Activated CD4-positive, alpha-beta T cell treated with anti-CD3 and anti-CD28 coated beads, Interleukin-2, amount 50 U/mL, for 24 hours (primary cell): ENCODE data around the gene CALR3.
"Not testable (repeated sequence)": the region's sequence is repeated elsewhere in the genome, so short reads cannot be mapped to it uniquely, and the experiment has no call there.

Experiments used
- DNase-seq, 2 donors: peaks; one replicate each; pipeline ENCODE4 v3.0.0-alpha.2; 2020; ENCODE audit warnings: low read depth in 1 of 2, low spot score in 1 of 2

The CALR3 gene, protein sequence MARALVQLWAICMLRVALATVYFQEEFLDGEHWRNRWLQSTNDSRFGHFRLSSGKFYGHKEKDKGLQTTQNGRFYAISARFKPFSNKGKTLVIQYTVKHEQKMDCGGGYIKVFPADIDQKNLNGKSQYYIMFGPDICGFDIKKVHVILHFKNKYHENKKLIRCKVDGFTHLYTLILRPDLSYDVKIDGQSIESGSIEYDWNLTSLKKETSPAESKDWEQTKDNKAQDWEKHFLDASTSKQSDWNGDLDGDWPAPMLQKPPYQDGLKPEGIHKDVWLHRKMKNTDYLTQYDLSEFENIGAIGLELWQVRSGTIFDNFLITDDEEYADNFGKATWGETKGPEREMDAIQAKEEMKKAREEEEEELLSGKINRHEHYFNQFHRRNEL

DNA sequence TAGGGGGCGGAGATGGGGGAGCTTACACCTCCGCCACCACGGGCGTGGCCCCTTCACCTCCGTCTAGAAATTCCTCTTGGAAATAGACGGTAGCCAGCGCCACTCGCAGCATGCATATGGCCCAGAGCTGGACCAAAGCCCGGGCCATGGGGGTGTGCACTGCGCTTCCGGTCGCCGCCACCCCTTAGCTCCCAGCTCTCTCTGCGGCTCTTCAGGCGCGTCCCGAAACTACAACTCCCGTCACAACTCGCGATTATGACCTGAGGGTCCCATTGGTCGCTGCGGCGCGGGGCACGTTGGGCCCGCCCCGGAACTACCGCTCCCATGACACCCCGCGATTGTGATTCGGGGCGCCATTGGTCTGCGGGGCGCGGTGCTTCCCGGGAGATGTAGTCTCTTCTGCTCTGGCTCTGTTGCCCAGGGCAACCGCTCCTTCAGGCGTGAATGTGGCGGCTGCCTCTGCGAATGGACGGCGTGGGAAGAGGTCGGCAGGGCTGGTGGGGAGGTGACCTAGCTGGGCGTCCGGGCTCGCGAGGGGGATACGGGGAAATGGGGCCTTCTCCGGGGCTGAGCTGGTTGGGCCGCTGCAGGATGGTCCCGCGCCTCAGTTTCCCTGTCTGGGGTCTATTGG is at the start of gene CALR3, which contains the start of gene C19orf44:
CALR3 (minus strand) TSS at position 186 of the 631 bp plus-strand sequence; CDS start at position 148, 38 bp downstream.
C19orf44 (plus strand) TSS at position 413 of the 631 bp plus-strand sequence. CDS start 4,399 bp downstream, outside the sequence.
- DNase-seq: peak; percentile 93 to 96

DNA sequence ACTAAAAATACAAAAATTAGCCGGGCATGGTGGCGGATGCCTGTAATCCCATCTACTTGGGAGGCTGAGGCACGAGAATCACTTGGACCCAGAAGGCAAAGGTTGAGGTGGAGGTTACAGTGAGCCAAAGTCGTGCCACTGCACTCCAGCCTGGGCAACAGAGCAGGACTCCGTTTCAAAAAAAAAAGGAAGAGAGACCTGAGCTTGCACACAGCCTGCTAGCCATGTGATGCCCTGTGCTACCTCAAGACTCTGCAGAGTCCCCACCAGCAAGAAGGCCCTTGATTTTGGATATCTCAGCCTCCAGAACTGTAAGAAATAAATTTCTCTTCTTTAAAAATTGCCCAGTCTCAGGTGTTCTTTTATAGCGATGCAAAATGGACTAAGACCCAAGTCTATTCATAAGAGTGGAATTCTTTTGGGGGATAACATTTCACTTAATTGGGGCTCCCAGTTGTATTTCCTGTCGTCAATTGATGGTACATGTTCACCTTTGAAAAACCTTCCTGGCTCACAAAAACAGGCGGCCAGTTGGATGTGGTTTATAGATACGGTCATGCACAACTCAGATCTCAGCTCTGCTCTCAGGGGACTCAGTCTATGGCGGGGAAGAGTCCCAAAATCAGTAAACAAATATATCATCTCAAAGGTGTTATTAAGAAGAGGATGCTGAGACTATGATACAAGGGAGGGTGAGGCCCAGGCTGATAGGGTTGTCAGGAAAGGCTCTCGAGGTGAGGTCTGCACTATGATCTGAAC is 48.7 kb upstream of the CALR3 start:
- no peak for DNase-seq

DNA sequence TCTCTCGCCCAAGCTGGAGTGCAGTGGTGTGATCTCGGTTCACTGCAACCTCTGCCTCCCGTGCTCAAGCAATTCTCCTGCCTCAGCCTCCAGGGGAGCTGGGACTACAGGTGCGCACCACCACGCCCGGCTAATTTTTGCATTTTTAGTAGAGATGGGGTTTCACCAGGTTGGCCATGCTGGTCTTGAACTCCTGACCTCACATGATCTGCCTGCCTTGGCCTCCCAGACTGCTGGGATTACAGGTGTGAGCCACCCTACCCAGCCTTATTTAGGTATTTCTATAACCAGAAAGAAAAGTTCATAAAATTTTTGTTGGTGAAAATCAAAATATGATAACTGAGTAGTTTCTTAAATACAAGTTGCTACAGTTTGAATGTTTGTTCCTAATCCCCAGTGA is 47.8 kb upstream of the CALR3 start:
- not testable (repeated sequence) for DNase-seq

DNA sequence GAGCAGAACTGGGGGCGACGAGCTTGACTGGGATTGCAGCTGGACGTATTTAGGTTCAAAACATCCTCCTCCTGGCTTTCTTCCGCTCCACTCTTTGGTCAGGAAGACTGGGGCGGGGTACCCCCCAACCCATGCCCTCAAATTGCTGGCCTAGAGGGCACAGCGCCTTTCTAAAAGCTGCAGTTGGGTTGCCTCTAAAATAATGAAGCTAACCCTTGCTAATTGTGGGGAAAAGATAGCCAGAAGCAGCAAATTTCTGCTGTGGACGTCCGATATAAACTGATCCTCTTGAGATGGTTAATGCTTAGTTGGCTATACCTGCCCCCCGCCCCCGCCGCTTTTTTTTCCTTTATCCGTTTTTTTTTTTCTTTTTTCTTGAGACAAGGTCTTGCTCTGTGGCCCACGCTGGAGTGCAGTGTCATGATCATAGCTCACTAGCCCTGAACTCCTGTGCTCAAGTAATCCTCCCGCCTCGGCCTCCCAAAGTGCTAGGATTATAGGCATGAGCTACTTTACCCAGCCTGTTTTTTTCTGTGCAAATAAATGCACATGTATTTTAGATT is 47.0 kb upstream of the CALR3 start:
- no peak for DNase-seq

DNA sequence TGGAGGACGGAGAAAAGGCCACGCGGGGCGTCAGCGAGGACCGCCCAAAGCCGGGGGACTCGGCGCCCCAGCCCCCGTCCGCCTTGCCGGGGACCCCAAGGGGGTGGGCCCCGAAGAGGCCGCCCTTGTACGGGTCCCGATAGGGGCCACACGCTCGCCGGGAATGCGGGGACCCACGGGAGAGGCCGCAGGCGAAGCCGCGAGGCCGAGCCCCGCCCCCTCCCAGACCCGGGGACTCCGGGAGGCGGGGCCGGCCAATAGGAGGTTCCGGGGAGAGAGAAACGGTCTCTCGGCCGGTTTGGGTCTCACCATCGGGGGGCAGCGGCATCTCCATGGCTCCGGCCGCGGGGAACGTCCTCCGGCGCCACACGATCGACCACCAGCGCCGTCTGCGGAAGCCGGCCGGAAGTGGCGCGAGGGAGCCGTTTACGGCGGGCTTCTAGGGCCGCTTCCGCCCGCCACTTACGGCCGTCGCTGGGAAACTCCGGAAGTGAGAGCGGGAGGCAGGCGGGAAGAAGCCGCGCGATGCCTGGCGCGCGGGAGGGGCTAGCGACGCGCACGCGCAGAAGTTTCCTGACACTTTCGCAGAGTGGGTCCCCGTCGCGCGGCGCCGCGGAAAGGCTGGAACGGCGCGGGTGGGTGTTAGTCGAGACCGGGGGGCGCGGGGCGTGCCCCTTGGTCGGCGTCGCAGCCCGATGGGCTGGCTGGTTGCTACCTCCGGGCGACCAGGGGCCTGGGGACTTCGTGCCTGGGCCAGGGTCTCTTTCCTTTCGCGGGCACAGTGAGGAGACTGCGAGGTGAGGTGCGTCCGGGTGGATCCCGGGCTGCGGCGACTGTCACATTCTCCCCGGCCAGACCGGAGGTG is 46.3 kb upstream of the CALR3 start, which contains the start of gene CHERP:
CHERP (minus strand) TSS at position 393 of the 865 bp plus-strand sequence; CDS start at position 334, 59 bp downstream.
- DNase-seq: peak; percentile 82 to 90

DNA sequence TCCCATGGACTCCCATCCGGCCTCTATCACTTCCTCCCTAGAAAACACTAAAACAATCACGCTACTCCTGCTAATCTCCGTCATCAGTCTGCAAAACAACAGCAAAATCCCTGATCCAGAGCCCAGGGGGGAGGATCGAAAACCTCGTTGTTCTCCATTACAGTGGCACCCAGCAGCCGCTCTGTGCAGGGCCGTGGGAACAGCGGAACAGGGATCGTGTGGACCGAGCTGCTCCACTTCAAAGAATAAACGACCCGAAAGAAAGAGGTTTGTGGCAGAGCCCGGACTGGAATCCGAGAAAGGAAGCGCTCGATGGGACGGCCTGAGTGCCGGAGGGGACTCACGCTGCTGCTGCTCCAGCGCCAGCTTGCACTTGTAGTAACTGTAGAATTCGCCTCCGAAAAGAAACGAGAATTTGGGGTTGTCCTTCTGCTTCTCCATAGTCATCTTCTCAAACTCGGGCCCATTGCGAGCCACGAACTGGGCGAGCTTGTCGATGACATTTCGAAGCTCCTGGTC is 45.6 kb upstream of the CALR3 start:
- no peak for DNase-seq

DNA sequence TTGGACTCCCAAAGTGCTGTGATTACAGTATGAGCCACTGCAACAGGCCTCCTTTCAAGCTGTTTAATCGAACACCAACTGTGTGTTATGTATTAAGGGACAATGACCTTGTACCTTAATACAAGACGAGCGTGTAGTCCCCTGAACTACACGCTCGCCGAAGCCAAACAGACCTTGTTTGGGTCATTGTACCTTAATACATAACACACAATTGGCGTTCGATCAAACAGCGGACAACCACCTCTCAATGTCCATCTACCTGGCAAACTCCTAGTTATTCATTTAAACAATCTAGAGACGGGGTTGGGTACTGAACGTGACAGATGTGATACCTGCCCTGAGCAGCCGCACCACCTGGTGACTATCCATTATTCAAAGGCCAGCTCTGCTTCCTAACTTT is 45.0 kb upstream of the CALR3 start:
- DNase-seq: no peak

DNA sequence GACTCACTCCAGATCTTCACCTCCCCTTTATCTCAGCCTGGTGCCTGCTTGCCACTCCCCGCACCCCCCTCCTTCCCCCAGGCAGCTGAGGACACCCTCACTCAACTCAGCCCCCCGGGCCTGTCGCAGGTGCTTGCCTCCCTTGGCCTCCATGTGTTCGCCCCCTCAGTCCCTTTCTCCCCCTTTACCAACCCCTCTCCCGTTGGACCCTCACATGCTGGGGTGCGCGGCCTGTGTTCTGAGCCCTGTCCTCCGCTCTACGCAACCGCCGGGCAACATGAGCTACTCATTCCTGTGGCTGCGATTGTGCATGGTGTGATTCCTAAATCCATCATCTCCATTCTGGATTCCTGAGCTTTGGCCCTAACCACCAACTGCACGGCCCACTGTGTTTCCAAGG is 41.1 kb upstream of the CALR3 start:
- no peak for DNase-seq

DNA sequence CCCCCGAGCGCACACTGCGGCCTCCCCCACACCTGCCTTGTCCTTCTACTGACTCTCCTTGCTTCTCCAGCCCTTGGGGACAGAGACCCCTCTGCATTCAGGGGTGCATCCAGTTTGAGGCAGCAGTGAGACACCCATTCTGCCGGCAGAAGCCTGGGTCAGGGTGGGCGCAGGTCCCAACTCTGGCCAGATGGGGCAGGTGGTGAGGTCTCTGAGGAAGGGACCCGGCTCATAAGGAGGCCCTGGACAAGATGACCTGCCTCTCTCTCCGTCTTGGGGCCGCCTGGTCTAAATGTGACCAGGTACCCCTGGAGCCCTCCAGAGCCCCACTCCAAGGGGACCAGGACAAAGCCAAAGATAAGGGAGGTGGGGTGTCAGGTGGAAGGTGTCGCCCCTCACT is 40.2 kb upstream of the CALR3 start:
- no peak for DNase-seq

DNA sequence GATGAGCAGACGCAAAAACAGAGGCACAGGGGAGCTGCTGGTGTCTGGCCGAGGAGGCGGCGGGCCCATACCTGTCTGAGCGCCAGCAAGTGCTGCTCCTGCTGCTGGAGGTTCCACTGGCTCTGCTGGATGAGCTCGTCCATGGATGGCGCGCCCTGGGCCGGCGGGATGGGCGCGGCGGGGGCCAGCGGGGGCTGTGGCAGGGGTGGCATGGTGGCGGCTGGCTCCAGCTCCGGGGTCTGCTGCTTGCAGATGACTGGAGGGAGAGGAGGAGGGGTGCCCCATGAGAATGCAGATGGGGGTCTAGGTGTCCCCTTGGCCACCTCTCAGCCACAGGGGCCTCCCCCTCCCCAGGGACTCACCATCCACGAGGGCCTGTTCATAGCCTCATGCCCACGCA is 39.4 kb upstream of the CALR3 start:
- no peak for DNase-seq

DNA sequence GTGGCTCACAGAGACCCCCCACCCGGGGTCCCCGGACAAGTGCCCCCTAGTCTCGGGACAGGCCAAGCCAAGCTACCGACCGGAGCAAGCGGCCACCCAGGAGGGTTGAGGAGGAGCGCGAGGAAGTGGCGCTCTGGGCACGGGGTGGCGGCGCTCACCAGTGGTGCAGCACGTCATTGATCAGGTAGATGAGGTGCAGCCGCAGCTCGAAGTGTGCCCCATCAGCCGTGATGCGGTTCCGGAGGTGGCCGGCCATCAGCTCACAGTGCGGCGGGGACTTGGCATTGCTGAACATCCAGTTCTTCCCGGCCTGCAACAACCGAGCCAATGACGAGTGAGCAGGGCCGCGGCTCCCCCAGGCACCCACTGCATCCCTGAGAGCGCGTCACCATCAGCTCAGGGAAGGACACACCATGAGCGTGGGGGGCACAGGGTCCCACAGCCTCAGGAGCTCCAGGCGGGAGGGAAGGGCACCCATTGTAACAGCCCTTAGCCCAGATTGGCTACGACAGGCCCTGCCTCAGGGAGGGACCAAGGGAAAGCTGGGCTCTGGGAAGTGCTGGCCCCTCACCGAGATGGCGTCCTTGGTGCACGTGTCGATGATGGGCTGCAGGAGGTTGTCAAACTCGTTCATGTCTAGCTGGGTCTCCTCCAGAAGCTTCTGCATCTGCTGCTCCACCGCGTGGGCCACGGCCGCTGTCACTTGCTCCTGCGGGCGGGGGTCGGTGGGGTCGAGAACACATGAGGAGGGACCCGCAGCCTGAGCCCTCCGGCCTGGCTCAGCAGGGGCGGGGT is 36.7 kb upstream of the CALR3 start:
- no peak for DNase-seq

DNA sequence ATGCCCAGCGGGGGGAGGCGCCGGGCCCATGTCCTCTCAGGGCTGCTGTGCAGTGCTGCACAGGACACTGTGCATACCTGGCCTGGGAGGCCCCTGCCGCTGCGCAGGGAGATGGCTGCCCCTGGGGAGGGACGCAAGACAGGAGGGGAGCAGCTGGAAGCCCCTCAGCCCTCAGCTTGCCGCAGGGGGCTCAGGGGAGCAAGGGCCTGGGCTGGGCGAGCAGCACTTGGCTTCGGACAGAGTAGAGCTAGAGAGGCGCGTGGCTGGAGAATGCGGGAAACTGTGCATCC is 35.4 kb upstream of the CALR3 start:
- no peak for DNase-seq

DNA sequence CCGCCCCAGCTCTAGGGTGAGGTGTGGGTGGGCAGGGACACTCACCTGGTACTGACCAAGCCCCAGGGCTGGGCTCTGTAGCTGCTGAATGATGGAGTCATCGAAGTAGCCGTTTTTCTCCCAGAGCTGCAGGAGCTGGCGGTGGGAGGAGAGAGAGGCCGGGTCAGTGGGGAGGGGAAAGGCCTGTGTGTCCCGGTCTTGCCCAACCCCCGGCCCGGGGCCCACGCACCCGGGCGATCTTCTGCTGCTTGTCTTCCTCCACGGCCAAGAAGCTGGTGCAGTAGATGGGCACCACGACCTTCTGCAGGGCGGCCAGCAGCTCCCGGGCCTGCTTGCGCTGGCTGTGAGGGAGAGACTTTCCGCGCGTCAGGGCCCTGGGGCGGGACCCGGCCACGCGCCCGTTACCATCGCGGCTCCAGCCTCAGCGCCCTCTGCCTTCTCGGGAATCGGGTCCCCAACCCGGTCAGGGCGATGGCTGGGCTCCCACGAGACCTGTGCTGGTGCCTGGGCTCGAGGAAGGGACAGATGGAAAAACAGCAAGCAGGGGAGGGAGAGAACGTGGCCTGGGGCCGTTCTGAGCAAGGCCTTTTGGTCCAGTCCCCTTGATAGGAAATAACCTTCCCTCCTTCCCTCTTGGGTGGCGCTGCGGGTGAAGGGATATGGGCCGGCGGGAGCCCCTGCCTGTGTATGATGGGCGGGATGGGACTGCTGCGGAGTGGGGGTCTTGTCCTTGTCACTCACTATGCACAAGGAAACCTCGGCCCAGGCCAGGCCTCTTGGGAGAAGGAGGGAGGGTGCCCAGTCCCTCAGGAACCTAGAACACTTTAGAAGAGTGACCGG is 34.8 kb upstream of the CALR3 start:
- DNase-seq: no peak

DNA sequence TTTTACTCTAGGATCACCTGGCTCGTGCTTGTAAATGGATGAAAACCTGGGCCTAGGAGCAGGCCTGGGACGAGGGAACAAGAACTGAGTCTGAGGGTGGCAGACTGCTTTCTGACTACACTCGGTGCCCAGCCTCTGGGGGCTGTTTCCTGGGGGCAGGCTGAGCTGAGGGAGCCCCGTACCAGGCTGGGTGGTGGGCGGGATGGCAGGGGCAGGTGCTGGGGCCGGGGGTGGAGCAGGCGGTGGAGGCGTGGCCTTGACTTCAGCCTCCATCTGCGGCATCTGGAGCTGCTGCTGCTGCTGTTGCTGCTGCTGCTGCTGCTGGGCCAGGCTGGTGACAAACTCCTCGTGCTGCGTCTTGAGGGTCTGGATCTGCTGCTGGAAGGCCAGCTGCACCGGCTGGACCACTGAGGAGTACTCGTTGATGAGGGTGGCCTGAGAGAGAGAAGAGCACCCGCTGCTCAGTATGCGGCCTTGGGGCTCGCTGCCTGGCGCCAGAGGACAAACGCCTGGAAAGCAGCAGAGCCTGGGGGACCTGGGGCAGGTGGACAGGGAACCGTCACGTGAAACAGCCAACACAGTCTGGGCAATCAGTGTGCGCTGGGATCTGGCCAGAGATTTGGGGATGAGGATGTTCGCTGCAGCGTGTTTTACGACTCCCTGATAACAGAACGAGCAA is 33.6 kb upstream of the CALR3 start:
- DNase-seq: no peak

DNA sequence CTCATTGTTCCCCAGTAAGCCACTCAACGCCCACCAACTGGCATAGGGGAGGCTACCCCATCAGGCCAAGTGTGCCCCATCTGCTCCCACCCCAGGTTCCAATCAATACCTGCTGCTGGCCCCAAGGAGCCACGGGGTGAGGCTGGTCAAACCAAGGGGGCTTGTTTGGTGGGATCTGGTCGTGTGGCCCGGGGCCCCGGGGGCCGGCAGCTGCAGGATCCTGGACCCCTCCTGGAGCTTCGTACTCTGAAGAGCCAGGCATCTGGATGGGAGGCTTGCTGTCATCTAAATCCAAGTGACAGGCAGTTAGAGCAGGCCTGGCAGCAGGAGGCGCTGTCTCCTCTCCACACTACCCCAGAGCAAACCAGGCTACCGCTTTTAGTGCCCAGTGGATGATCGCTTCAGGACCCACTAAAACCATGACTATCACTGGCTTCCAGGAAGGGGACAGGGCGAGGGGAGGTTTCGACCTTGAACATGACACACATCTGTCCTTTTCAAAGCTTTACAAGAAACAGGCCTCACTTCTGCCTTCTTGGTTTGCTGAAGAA is 32.1 kb upstream of the CALR3 start:
- no peak for DNase-seq

DNA sequence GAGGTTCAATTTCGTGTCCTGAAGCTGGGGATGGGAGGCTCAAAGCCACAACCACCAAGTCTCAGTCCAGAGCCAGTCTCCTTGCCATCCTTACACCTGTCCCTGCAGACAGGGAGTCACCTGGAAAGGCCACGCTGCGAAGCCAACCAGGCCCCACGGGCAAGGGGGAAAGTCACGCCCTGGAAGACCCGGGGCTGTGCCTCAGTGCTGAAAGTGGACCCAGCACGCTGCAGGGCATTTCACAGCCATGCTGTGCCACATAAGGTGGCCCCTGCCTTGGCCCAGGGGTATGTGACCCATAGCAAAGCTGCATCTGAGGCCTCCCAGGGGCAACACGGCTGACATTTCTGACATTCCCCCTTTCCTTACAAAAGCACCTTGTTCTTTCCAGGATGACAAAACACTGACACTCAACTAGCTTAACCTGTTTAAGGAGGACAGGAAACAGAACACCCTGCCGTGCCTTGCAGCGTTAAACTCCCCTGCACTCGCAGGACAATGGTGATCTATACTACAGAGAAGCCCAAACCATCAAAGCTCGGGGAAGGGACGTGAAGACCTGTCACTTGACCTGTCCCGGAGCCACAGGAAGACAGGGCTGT is 31.5 kb upstream of the CALR3 start:
- no peak for DNase-seq

DNA sequence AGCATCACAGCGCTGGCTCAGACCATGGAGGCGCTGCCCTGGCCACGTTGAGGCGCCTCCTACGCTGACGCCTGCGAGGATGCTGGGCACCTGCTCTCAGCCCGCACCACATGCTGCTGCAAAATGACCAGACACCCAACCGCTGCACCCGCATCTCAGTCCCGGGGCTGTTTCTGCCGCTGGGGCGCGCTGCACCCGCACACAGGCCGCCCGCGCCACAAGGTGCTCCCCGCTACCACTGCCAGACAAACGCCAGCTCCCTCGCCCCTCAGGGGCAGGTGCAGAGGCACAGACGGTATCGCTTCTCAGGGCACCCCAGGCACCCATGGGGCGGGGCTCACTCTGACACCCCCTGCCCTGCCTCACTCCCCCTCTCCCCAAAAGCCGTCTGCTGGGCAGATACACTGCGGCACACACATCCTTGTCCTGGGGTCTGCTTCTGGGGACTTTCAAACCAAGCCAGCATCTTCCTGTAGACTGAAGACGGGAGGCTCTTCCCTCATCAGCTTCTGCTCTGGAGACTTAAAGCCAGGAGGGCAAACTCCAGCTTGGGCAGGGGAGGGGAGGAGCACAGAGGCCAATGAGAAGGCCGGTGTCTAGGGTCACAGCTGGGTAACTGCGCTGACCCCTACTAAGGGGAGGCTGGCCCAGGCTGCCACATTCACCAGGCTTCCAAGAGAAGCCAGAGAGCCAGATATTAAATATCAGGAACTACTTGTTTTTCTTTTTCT is 29.9 kb upstream of the CALR3 start:
- DNase-seq: no peak
